Raji (cell line): ENCODE measurements around the gene NME9.

ENCODE experiments used
- POLR2A ChIP-seq: IDR thresholded peaks from 2 replicates; pipeline ENCODE4 v1.6.1; 2011; ENCODE audit warnings: low read depth, low read length, control low read depth; ENCODE audit not compliant: insufficient read depth

Gene NME9

GRCh38 chr3:138329127-138329983 is at the start of gene NME9:
Gene NME9, minus strand, starts transcription at chr3:138329851. Its CDS starts 516 bp downstream, at chr3:138329335.
- no peak for TF ChIP-seq POLR2A

DNA sequence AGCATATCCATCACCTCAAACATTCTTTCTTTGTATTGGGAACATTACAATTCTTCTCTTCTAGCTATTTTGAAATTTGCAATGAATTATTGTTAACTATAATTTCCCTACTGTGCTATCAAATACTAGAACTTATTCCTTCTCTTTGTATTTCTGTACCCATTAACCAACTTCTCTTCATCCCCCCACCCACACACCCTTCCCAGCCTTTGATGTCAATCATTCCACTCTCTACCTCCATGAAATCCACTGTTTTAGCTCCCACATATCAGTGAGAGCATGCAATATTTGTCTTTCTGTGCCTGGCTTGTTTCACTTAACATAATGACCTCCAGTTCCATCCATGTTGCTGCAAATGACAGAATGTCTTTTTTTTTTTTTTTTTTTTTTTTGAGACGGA is 49.3 kb upstream of the NME9 start:
- no peak for TF ChIP-seq POLR2A

- no peak for TF ChIP-seq POLR2A
These were observed 48.7 kb upstream of the NME9 start for GRCh38 chr3:138378331-138378730.

- TF ChIP-seq POLR2A: no peak
These were observed 48.2 kb upstream of the NME9 start for GRCh38 chr3:138377804-138378203.

- TF ChIP-seq POLR2A: no peak
These were observed 47.0 kb upstream of the NME9 start for GRCh38 chr3:138376663-138377062.

- TF ChIP-seq POLR2A: no peak
These were observed 45.8 kb upstream of the NME9 start for GRCh38 chr3:138375447-138375846.

DNA sequence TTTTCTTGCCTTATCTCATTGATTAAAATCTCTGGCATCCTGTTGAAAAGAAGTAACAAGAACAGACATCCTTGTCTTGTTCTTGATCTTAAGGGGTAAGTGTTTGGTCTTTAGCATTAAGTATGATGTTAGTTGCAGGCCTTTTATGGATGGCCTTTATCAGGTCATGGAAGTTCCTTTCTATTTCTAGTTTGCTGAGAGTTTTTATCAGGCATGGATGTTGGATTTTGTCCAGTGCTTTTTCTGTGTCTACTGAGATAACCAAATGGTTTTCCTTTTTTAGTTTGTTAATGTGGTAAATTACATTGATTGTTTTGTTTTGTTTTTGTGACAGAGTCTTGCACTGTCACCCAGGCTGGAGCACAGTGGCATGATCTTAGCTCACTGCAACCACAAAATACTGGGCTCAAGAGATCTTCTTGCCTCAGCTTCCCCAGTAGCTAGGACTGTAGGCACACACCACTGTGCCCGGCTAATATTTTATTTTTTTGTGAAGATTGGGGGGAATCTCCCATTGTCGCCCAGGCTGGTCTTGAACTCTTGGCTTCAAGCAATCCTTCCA is 45.0 kb upstream of the NME9 start:
- no peak for TF ChIP-seq POLR2A

DNA sequence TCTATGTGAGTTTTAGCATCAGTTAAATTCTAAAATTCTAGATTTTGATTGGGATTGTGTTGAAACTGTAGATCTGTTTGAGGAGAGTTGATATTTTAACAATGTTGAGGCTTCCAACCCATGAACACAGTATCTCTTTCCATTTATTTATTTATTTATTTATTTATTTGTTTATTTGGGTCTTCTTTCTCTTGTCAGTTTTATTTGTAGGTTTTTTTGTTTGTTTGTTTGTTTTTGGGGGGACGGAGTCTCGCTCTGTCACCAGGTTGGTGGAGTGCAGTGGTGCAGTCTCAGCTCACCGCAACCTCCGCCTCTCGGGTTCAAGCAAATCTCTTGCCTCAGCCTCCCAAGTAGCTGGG is 44.1 kb upstream of the NME9 start:
- TF ChIP-seq POLR2A: no peak

DNA sequence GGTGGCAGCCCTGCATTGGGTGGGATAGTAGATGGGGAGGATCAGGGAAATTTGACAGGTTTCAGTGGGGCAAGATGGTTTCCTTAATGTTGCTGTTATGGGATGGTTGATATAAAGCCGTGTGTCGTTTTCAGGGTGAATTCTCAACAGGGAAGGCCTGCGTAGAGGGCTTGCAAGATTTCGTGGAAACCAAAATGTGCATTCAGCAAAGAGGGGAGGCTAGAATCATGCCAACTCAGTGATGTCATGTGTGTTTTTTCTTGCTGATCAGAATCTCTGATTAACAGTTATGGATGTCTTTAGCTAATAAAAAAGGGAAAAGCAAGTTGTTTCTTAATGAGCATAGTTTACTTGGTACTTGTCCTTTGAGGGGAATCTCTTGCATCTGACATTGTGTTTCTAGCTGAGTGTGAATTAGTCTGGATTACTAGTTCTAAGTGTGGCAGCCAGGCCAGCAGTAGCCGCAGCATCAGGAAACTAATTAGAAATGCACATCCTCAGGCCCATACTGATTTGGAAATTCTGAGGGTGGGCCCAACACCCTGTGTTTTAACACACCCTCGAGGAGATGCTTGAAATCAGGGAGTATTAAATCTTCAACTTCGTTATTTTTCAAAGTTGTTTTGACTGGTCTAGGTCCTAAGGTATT is 43.6 kb upstream of the NME9 start:
- TF ChIP-seq POLR2A: no peak

DNA sequence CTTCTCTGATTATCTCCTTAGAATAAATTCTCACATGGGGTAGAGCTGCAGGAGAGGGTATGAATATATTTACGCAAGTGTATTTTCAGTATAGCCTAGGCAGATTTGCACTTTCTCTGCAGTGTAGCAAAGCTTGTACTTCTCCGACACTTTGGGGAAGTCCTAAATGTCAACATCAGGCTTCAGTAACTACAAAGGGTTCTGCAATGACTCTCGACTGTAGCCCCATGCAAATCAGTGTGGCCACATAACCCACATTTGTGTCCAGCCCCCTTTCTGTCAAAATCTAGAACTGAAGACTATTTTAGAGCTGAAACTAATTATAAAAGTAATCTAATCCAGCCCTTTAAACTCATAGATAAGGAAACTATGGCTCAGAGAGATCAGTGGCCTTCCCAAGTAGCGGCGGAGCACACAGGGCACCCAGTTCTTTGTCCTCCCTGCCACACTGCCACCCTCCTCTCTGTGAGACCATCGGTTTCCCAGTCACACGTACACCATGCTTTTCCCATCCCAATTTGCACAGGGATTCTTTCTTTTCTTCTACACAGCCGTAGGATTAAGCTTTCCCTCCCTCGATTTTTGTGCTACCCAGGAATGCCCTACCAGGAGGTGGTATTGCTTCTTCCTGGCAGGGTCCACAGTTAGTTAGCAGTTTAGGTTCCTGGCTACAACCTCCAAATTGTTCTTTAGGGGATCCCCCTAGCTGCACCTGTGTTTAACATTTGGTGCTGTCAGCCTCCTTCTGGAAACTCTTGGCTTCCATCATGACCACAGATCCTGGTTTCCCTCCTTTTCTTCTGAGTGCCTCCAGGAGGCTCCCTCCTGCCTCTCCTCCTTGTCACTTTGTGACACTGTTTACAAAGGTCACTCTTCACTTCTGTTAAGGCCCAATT is 41.7 kb upstream of the NME9 start:
- TF ChIP-seq POLR2A: no peak

GRCh38 chr3:138370321-138370720 is 40.7 kb upstream of the NME9 start:
- no peak for TF ChIP-seq POLR2A

DNA sequence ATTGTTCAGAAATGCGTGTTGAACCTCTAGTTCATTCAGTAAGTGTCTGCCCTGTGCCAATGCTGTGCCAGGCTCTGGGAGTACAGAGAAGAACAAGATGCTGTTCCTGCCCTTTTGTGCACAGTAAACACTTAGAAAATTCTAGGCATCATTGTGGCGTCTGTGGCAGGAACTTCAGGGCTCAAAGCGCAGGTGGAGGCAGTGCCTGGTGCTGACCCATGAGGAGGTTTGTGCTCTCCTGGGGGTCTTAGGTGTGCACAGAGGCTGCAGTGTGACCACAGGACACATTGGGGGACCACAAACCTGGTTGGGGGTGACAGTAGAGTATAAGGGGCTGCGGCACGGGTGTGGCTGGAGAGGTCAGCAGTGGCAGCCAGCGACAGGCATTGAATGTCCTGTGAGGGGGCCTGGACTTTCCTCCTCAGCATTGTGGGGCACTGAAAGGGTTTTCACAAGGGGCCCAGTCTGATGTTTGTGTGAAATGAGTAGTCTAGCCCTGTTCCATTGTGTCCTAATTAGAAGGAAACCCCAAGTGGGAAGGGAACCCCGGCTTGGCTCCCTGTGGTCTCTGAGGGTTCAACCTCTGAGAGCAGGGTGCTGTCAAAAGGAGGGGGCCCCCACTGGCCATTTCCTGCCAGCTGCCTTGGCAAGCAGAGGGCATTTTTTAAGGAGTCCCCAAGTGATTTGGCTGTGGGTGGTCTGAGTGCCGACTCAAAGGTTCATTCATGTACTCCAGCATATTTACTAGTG is 39.7 kb upstream of the NME9 start:
- TF ChIP-seq POLR2A: no peak

GRCh38 chr3:138367911-138368310 is 38.3 kb upstream of the NME9 start:
- no peak for TF ChIP-seq POLR2A

GRCh38 chr3:138367326-138367850 is 37.7 kb upstream of the NME9 start:
- no peak for TF ChIP-seq POLR2A
